ENCODE measurements around the gene GRIPAP1. TPM values are rescaled to one million over a fixed set of nuclear protein-coding genes. Genes with fewer than 3 reads are reported as not detected.

GRIPAP1 gene
- total RNA-seq, 1 donor from 2014 or later: 15.0 TPM

DNA sequence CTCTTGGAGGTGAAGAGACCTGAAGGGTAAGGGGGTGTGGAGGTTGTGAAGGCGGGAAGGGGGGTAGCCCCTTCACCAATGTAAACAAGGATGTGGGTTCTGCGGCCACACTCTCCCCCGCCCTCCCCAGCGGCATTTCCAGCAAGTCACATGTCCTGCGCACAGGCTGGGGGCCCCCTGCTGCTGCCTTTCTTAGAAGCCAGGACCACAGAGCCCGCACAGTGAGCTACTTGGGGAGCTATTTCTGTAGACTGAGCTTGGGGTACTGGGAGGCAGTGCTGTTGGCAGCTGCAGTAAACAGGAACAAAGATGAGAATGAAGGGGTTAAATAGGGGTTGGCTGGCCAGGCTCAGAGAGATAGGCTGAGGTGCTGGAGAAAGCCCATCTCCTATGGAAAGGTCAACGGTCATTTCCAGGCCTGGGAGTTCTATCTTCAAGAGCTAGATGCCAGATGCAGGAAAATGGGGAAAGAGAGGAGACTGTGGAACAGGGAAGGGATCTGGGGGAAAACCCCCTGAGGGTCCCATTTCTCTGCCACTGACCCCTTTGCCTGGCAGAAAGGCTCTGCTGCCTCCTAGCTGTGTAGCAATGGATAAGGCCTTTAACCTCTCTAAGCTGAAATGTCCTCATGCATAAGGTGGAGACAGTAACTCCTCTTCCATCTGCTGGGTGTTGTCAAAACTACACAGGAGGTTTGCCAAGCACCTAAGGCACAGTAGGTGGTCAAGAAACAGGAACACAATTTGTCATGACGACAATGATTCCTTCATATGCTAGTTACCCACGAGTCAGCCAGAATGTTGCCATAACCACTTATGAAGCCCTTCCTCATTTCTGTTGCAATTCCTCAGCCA, 64.8 kb downstream of the GRIPAP1 start:
- peak; percentile 32 to 72 for DNase-seq (ENCODE audit: low spot score in 2 of 2)
- Histone ChIP-seq H3K4me3 (no peak overlapping the region), H3K9me3 (no peaks in the 10 kb centered on the region), H3K27me3 (no peaks in the 10 kb centered on the region), H3K36me3 (peaks cover 2 to 16% of the 10 kb centered on the region in 2 donors), H3K27ac (no peak overlapping the region), H3K4me1 (no peaks in the 10 kb centered on the region)
- intact Hi-C loops (cut with DNase I): no loop called here
- TF ChIP-seq, protein P1, sequence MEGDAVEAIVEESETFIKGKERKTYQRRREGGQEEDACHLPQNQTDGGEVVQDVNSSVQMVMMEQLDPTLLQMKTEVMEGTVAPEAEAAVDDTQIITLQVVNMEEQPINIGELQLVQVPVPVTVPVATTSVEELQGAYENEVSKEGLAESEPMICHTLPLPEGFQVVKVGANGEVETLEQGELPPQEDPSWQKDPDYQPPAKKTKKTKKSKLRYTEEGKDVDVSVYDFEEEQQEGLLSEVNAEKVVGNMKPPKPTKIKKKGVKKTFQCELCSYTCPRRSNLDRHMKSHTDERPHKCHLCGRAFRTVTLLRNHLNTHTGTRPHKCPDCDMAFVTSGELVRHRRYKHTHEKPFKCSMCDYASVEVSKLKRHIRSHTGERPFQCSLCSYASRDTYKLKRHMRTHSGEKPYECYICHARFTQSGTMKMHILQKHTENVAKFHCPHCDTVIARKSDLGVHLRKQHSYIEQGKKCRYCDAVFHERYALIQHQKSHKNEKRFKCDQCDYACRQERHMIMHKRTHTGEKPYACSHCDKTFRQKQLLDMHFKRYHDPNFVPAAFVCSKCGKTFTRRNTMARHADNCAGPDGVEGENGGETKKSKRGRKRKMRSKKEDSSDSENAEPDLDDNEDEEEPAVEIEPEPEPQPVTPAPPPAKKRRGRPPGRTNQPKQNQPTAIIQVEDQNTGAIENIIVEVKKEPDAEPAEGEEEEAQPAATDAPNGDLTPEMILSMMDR (IDR thresholded peaks at IDR 0.05): no peak

DNA sequence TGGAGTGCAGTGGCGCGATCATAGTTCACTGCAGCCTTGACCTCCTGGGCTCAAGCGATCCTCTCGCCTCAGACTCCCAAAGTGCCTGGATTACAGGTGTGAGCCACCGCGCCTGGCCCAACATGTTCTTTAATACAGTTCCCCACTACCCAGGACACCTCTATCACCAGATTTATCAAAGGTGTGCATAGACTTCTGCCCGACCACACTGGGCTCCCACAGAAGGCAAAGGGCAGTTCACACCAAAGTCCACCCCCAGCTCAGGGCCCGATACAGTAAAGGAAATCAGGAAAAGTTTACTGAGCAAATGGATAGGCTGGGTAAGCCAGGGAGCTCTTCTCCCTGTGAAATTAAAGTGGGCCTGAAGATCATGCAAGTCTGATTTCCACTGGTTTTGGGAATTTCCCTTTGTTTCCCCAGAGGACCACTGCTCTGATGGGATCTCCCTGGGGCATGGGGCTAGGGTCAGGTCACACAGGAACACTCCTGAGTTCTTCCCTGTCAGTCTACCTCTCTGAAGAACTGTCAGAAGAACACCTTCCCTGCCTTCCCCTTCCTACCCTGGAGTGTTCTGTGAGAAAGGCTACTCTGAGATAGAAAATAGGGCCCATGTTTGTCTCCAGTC, 65.5 kb downstream of the GRIPAP1 start:
- TF ChIP-seq, protein P1 (IDR thresholded peaks at IDR 0.05): no peak
- no peak for DNase-seq (ENCODE audit: low spot score in 2 of 2)
- no peaks in the 10 kb centered on the region for H3K4me1 ChIP-seq
- no peaks in the 10 kb centered on the region for H3K27me3 ChIP-seq
- no peaks in the 10 kb centered on the region for H3K9me3 ChIP-seq
- H3K4me3 ChIP-seq: no peak overlapping the region
- intact Hi-C loops (cut with DNase I): no loop called here
- H3K27ac ChIP-seq: no peak overlapping the region
- H3K36me3 ChIP-seq: peaks cover 3 to 16% of the 10 kb centered on the region in 2 donors

DNA sequence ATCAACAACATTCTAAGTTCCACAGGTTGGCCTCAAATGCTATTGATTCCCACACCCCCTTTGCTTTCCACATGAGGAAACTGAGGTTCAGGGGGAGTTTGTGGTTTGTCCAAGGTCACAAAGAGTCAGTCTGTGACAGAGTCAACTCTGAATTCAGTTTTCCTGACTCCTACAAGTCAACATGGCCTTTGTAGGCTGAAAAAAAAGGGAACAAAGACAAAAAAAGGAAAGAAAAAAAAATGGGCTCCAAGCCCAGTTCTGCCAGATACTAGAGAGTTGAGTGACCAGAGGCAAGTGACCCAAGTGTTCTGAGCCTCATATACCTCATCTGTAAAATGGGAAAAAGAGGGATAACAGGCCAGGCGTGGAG, 66.8 kb downstream of the GRIPAP1 start:
- DNase-seq (ENCODE audit: low spot score in 2 of 2): no peak
- peaks cover 3 to 16% of the 10 kb centered on the region in 2 donors for H3K36me3 ChIP-seq
- no peaks in the 10 kb centered on the region for H3K4me1 ChIP-seq
- intact Hi-C loops (cut with DNase I): no loop called here
- H3K27me3 ChIP-seq: no peaks in the 10 kb centered on the region
- H3K4me3 ChIP-seq: no peak overlapping the region
- TF ChIP-seq, protein P1 (IDR thresholded peaks at IDR 0.05): no peak
- no peaks in the 10 kb centered on the region for H3K9me3 ChIP-seq
- no peak overlapping the region for H3K27ac ChIP-seq

DNA sequence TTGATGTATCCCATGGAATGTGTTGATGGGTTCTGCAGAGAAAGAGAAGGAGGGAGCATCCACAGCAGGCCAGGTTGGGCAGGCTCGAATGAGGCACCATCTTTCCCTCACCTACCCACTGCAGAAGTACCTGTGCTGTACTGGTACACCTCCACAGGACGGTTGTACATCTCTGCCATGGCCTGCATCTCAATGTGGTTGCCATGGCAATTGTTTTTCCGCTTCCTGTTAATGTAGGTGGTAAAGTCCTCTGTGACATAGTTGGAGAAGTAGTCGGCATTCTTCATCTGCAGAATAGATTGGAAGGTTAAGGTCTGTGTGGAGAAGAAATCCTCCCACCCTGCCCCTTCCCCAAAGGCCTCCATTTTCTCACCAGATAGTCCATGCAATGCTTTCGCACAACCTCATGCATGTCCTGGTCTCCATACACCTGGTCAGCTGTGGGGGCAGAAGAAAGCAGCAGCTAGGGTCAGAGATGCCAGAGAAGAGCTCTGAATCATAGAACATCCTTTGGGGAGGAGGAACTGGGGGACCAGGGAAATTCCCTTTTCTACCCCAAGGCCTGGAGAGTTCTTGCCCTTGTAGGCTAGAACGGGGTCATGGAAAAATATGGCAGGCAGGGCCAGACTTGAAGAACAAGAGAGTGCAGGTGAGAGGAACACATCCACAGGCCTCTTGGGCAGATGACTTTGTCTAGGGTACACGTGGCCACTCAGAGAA, 67.3 kb downstream of the GRIPAP1 start:
- Histone ChIP-seq H3K9me3 (no peaks in the 10 kb centered on the region), H3K36me3 (peaks cover 3 to 16% of the 10 kb centered on the region in 2 donors), H3K4me1 (no peaks in the 10 kb centered on the region), H3K4me3 (no peak overlapping the region), H3K27ac (no peak overlapping the region), H3K27me3 (no peaks in the 10 kb centered on the region)
- no peak for DNase-seq (ENCODE audit: low spot score in 2 of 2)
- TF ChIP-seq, protein P1 (IDR thresholded peaks at IDR 0.05): no peak
- intact Hi-C loops (cut with DNase I): no loop called here

GRCh38 chrX:48933757-48934156, 68.3 kb downstream of the GRIPAP1 start:
- TF ChIP-seq, protein P1 (IDR thresholded peaks at IDR 0.05): no peak
- Histone ChIP-seq H3K27me3 (no peaks in the 10 kb centered on the region), H3K36me3 (peaks cover 7 to 16% of the 10 kb centered on the region in 2 donors), H3K4me3 (no peak overlapping the region), H3K27ac (no peak overlapping the region), H3K9me3 (no peaks in the 10 kb centered on the region), H3K4me1 (no peaks in the 10 kb centered on the region)
- intact Hi-C loops (cut with DNase I): no loop called here
- no peak for DNase-seq (ENCODE audit: low spot score in 2 of 2)

Measured in ascending aorta (tissue), 2 donors.